Fibroblast of villous mesenchyme (primary cell): ENCODE measurements around the gene SRC. TPM values are rescaled to one million over a fixed set of nuclear protein-coding genes. Genes with fewer than 3 reads are reported as not detected.
A peak's percentile ranks its signal among the peaks of the same experiment; 100 is the strongest.

ENCODE experiments used
- DNase-seq: peaks from one replicate; pipeline ENCODE4 v3.0.0-alpha.2; 2010; ENCODE audit warnings: low read depth
- H3K4me3 ChIP-seq: 2 replicates; pipeline ENCODE4 v1.5.1; 2011; ENCODE audit warnings: low read depth, mild to moderate bottlenecking, low read length
- CTCF ChIP-seq: IDR thresholded peaks from 2 replicates; pipeline ENCODE4 v1.5.1; 2012; ENCODE audit warnings: low read depth, mild to moderate bottlenecking, low read length; ENCODE audit not compliant: insufficient read depth
- total RNA-seq: library from RNA; depleted of rRNA; stranded (reverse); fragments of >200 nt; gene quantifications from 2 replicates; pipeline ENCODE4 v1.2.3, GENCODE V29; 2012

Gene SRC
- total RNA-seq, 1 donor, result 20.3 TPM

DNA sequence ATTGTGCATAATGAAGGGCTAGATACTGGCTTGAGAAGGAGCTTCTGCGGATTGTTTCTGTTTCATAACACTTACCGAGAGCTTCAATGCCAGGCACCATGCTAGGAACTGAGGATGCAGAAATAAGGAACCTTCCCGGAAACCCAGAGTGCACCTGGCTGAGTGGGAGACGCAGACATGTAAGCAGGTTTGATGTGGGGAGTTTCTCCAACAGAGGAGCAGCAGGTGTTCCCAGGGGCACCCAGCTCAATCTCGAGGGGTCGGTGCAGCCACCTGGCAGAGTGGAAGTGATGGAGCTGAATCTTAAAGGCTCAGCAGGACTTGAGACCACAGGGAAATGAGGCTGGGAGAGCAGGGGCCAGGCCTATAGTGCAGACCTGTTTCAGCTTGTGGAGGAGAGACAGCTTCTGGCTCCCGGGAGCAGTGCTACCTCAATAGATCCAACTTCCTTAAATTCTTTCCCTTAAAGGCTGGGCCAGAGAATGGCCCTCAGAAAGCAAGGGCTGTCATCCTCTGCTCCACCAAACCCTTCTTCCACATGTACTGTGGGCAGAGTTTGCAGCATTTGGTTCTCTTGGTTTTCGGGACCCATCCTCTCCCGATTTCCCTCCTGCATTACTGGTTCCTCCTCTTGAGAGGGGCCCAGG lies 27.8 kb upstream of the SRC start:
- DNase-seq, result no peak
- no peak for TF ChIP-seq CTCF
- no peak overlapping the region for H3K4me3 ChIP-seq

DNA sequence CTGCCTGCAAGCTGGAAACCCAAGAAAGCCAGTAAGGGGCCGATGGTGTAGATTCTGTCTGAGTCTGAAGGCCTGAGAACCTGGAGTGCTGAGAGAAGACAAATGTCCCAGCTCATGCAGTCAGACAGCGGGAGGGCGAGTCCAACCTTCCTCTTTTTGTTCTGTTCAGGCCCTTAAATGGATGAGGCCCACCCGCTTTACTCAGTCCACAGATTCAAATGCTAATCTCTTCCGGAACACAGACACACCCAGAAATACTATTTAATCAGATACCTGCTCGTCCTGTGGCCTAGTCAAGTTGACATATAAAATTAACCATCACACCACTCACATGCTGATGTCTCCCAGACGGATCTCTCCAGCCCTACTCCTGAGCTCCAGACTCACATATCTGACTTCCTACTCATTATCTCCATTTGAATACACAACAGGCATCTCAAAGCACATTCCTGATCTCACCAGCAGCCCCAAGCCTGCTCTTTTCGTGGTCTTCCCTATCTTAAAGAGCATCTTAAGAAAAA lies 26.7 kb upstream of the SRC start:
- no peak for TF ChIP-seq CTCF

DNA sequence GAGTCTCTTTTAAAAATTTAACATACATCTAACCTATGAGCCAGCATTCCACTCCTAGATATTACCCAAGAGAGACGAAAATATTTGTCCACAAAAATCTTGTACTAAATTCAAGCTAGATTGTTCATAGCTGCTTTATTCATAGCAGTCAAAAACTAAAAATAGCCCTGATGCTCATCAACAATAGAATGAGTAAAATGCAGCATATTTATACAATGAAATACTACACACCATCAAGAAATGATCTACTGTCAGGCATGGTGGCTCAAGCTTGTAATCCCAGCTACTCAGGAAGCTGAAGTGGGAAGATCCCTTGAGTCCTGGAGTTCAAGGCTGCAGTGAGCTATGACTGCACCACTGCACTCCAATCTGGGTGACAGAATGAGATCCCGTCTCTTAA lies 22.0 kb upstream of the SRC start:
- no peak overlapping the region for H3K4me3 ChIP-seq
- TF ChIP-seq CTCF, result no peak
- DNase-seq, result peak; percentile 66

More for the DNA sequence above, 26.7 kb upstream of the SRC start:
- peak; percentile 97 for DNase-seq
- H3K4me3 ChIP-seq, result no peak overlapping the region

- no peak for DNase-seq
- no peak for TF ChIP-seq CTCF
- H3K4me3 ChIP-seq, result no peak overlapping the region
Observed at GRCh38 chr20:37325206-37325605, 20.7 kb upstream of the SRC start.

DNA sequence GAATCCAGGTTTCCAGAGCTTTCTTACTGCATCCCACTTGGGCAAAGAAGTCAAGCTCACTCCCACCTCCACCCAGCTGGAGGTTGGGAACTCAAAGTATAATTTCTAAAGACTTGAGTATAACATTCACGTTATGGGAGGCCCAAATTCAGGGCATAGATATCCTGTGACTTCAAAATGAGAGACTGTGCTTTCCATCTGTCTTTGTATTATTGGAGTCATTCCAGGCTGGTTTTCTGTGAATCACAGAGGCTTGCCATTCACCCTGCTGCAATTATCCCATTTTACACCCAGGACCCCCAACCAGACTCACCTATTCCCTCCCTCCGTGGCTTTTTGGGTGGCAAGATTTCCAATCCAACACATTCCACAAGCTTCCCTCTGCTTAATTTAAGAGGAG lies 19.3 kb upstream of the SRC start:
- no peak overlapping the region for H3K4me3 ChIP-seq
- DNase-seq, result no peak
- TF ChIP-seq CTCF, result no peak

DNA sequence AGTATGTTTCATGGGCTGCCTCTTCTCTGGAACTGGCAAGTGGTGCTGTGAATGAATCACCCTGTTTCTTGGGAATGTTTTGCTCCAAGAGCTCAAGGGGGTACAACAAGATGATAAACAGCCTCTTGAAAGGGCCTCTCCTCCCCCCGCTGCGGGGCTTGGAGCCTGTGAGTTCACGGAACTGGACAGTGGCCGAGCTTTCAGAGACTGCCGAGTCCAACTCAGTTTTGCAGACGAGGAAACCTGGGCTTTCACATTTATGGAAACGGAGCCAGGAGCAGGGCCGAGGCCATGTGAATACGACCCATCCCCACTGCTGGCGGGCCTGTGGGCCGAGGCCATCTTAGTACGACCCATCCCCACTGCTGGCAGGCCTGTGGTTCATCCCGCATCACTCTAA lies 18.2 kb upstream of the SRC start:
- peak; percentile 84 for DNase-seq
- H3K4me3 ChIP-seq, result no peak overlapping the region
- no peak for TF ChIP-seq CTCF
